Karpas-422 (cell line): Measurements from ENCODE around the gene PDPK1. TPM values are rescaled to one million over a fixed set of nuclear protein-coding genes. Genes with fewer than 3 reads are reported as not detected.
"Not testable (repeated sequence)": the region's sequence is repeated elsewhere in the genome, so short reads cannot be mapped to it uniquely, and the experiment has no call there.

Source experiments
- DNase-seq: peaks from one replicate; pipeline ENCODE4 v3.0.0-alpha.2; 2015
- H2AFZ ChIP-seq: fragments of 200-600 bp; sonication (generic); 2 replicates; pipeline ENCODE4 v1.6.1; 2014; ENCODE audit warnings: antibody characterized with exemption, low read length, mixed read lengths
- H3K27ac ChIP-seq: fragments of 200-600 bp; sonication (generic); 2 replicates; pipeline ENCODE4 v1.5.1; 2014; ENCODE audit warnings: mild to moderate bottlenecking, low read length, moderate library complexity
- H3K27me3 ChIP-seq: fragments of 200-600 bp; sonication (generic); 2 replicates; pipeline ENCODE4 v1.6.1; 2014; ENCODE audit warnings: low read length, mixed read lengths
- H3K36me3 ChIP-seq: fragments of 200-600 bp; sonication (generic); 2 replicates; pipeline ENCODE4 v1.6.1; 2014; ENCODE audit warnings: low read length, mixed read lengths; ENCODE audit not compliant: insufficient read depth
- H3K4me1 ChIP-seq: fragments of 200-600 bp; sonication (generic); 2 replicates; pipeline ENCODE4 v1.6.1; 2014; ENCODE audit warnings: mild to moderate bottlenecking, low read length, mixed read lengths
- H3K4me2 ChIP-seq: fragments of 200-600 bp; sonication (generic); 2 replicates; pipeline ENCODE4 v1.6.1; 2014; ENCODE audit warnings: low read length, low read depth, mild to moderate bottlenecking; ENCODE audit not compliant: poor library complexity, severe bottlenecking
- H3K4me3 ChIP-seq: fragments of 200-600 bp; sonication (generic); 2 replicates; pipeline ENCODE4 v1.5.1; 2014; ENCODE audit warnings: mild to moderate bottlenecking, antibody characterized with exemption, low read length, mixed read lengths
- H3K79me2 ChIP-seq: fragments of 200-600 bp; sonication (generic); 2 replicates; pipeline ENCODE4 v1.6.1; 2014; ENCODE audit warnings: mild to moderate bottlenecking, low read length, mixed read lengths
- H3K9ac ChIP-seq: fragments of 200-600 bp; sonication (generic); 2 replicates; pipeline ENCODE4 v1.6.0; 2014; ENCODE audit warnings: low read length
- H3K9me2 ChIP-seq: fragments of 200-600 bp; sonication (generic), shearing (Covaris generic); replicated peaks from 2 replicates; pipeline ENCODE4 v1.6.0; 2014; ENCODE audit warnings: mild to moderate bottlenecking, low read length, moderate library complexity; ENCODE audit not compliant: insufficient read depth
- H3K9me3 ChIP-seq: fragments of 300-700, 200-600 bp; sonication (generic); 2 replicates; pipeline ENCODE4 v1.6.1; 2014; ENCODE audit warnings: low read length, mixed read lengths
- H4K20me1 ChIP-seq: fragments of 200-600 bp; sonication (generic); 2 replicates; pipeline ENCODE4 v1.6.1; 2014; ENCODE audit warnings: mild to moderate bottlenecking, antibody characterized with exemption, low read length, low read depth; ENCODE audit not compliant: insufficient read depth
- total RNA-seq: library from RNA; depleted of rRNA; stranded (reverse); fragments of >200 nt; shearing (Covaris generic); gene quantifications from 2 replicates; pipeline ENCODE4 v1.2.3, GENCODE V29; 2014; ENCODE audit warnings: low replicate concordance

PDPK1 gene
- total RNA-seq, 1 experiment from 2014 or later: 49.5 TPM

DNA sequence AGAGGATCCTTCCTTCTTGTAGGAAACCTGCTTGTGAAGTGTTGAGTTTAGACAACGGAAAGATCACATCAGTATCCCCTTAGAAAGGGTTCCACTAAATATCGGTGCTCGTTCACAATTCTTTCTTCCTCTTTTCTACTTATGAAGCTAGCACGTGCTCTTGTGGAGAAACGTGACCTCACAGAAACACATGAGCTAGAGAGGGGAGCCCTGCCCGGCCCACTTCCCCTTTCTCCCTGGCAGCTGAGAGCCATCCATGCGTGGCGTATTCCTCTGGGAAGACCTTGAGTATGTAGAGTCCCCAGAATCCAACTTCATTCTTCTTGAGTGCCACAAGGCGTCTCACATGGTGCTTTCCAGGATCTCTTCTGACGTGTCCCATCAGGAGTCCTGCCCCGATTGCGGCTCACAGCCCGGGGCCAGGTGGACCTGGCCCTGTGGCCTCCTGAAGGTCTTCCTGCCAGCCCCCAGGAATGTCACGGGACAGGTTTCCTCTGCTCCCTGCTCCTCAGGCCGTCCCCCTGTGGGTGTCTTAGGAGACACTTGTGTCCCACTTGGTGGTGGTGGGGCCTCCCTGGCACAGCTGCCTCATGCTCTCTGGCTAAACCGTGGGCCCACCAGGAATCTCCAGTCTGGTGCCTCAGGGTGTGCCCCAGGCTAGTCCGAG lies 22.4 kb downstream of the PDPK1 start:
- peak overlapping the region; percentile 62 for H3K27ac ChIP-seq
- not testable (repeated sequence) for H4K20me1 ChIP-seq

DNA sequence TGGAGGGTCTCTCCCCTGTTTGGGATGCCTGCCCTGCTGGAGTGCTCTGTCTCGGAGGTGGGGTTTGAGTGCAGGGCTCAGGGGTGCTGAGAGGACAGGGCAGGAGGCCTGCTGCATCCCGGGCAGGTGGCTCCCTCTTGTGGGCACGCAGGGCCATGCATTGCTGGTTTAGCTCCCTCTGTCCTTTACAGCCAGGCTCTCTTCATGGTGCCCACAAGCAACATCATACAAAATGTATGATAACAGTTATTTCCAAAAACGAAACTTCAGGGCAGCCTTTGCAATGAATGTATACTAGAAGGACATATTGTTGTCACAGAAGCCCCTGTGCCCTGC lies 22.9 kb downstream of the PDPK1 start:
- not testable (repeated sequence) for H3K36me3 ChIP-seq, H3K9ac ChIP-seq, H3K4me1 ChIP-seq, H3K27me3 ChIP-seq, H3K4me2 ChIP-seq, H3K79me2 ChIP-seq, H2AFZ ChIP-seq, H3K27ac ChIP-seq, DNase-seq, H3K9me2 ChIP-seq, H4K20me1 ChIP-seq, H3K4me3 ChIP-seq, H3K9me3 ChIP-seq

More for the DNA sequence above, 22.4 kb downstream of the PDPK1 start:
- not testable (repeated sequence) for DNase-seq, H3K79me2 ChIP-seq, H3K9me3 ChIP-seq, H3K27me3 ChIP-seq, H2AFZ ChIP-seq, H3K4me1 ChIP-seq, H3K9me2 ChIP-seq, H3K36me3 ChIP-seq, H3K4me2 ChIP-seq, H3K4me3 ChIP-seq
- H3K9ac ChIP-seq: peak overlapping the region; percentile 20; the same call in 1 of the 2 replicates

DNA sequence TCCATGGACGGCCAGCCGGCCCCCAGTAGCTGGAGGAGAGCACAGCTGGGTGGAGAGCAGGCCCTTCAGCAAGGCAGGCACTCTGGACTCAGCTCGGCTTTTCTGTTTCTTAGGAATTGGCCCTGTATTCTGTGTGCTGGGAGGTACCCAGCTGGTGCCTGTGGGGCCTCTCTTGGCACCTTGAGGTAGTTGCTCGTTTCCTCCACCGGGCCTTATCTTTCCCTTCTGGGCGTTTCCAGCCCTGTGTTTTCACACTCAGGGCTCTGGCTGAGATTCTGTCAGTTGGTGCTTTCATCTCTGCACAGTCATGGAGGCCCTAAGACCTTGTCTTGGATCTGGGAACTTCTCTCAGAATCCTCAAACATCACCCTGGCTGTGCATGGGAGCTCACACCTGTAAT lies 29.7 kb downstream of the PDPK1 start:
- not testable (repeated sequence) for H3K27ac ChIP-seq, H3K27me3 ChIP-seq, H3K9me2 ChIP-seq, H3K4me2 ChIP-seq, H3K9me3 ChIP-seq, H2AFZ ChIP-seq, DNase-seq, H3K9ac ChIP-seq, H3K79me2 ChIP-seq, H3K4me1 ChIP-seq, H3K4me3 ChIP-seq, H4K20me1 ChIP-seq, H3K36me3 ChIP-seq

- H3K4me2 ChIP-seq, H3K27me3 ChIP-seq, DNase-seq, H3K9me3 ChIP-seq, H4K20me1 ChIP-seq, H3K9me2 ChIP-seq, H2AFZ ChIP-seq, H3K79me2 ChIP-seq, H3K36me3 ChIP-seq, H3K4me1 ChIP-seq, H3K27ac ChIP-seq, H3K4me3 ChIP-seq, H3K9ac ChIP-seq: not testable (repeated sequence)
These were observed 30.8 kb downstream of the PDPK1 start for GRCh38 chr16:2568573-2568972.

- not testable (repeated sequence) for H3K9me2 ChIP-seq, H3K27me3 ChIP-seq, H3K79me2 ChIP-seq, H3K4me3 ChIP-seq, H4K20me1 ChIP-seq, H2AFZ ChIP-seq, H3K27ac ChIP-seq, H3K4me2 ChIP-seq, H3K9ac ChIP-seq, DNase-seq, H3K9me3 ChIP-seq, H3K36me3 ChIP-seq, H3K4me1 ChIP-seq
These were observed 34.9 kb downstream of the PDPK1 start for GRCh38 chr16:2572704-2573103.

- not testable (repeated sequence) for H3K4me2 ChIP-seq, H3K9me3 ChIP-seq, H3K4me3 ChIP-seq, H4K20me1 ChIP-seq, H3K36me3 ChIP-seq, H3K9me2 ChIP-seq, DNase-seq, H3K27ac ChIP-seq, H2AFZ ChIP-seq, H3K27me3 ChIP-seq, H3K9ac ChIP-seq, H3K4me1 ChIP-seq, H3K79me2 ChIP-seq
These were observed 38.0 kb downstream of the PDPK1 start for GRCh38 chr16:2575839-2576238.

- not testable (repeated sequence) for H3K4me3 ChIP-seq, H3K36me3 ChIP-seq, H3K9ac ChIP-seq, H3K27ac ChIP-seq, H3K79me2 ChIP-seq, H3K9me3 ChIP-seq, H3K4me2 ChIP-seq, H3K4me1 ChIP-seq, H3K9me2 ChIP-seq, H4K20me1 ChIP-seq, H3K27me3 ChIP-seq, DNase-seq, H2AFZ ChIP-seq
These were observed 39.2 kb downstream of the PDPK1 start for GRCh38 chr16:2577044-2577443.

GRCh38 chr16:2578905-2579304 lies 41.1 kb downstream of the PDPK1 start:
- H3K27ac ChIP-seq, H4K20me1 ChIP-seq, H3K9me2 ChIP-seq, H3K36me3 ChIP-seq, H3K79me2 ChIP-seq, H3K4me2 ChIP-seq, H3K4me3 ChIP-seq, H3K27me3 ChIP-seq, H2AFZ ChIP-seq, H3K9me3 ChIP-seq, H3K9ac ChIP-seq, DNase-seq, H3K4me1 ChIP-seq: not testable (repeated sequence)

DNA sequence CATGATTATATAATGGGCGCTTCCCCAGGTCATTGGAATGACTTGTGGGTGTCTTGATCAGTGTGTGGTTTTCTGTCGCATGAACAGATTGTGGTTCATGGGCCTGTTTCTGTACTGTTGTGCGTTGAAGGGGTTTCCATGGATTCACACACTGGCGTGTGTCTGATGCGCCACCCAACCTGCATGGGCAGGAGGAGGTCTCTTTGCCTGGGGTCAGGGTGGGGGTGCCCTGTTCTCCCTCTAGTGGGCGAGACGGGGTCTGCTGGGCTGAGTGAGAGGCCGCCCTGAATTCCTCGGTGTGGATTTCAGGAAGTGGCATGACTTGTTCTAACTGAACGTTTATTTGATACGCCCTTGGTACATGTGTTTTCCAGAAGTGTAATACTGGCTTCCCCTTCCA lies 42.3 kb downstream of the PDPK1 start:
- not testable (repeated sequence) for H3K79me2 ChIP-seq, H3K9me2 ChIP-seq, H3K4me3 ChIP-seq

More for the DNA sequence above, 42.3 kb downstream of the PDPK1 start:
- not testable (repeated sequence) for H3K4me1 ChIP-seq, DNase-seq, H4K20me1 ChIP-seq, H3K27ac ChIP-seq, H3K4me2 ChIP-seq, H3K36me3 ChIP-seq, H2AFZ ChIP-seq, H3K27me3 ChIP-seq, H3K9me3 ChIP-seq, H3K9ac ChIP-seq
